Esophagus muscularis mucosa (tissue), 3 donors: ENCODE measurements around the gene RELCH.

Experiments used
- CTCF ChIP-seq, 3 experiments: fragments of 200-600 bp in 2 of 3; fragments of 450-650 bp in 1 of 3; sonication (generic) in 2 of 3; IDR thresholded peaks; one replicate each; pipeline ENCODE4 v1.5.1; 2017 to 2019; ENCODE audit warnings: antibody characterized with exemption in 3 of 3, mild to moderate bottlenecking in 2 of 3, moderate library complexity in 1 of 3
- POLR2AphosphoS5 ChIP-seq, 2 donors: sonication (generic); formaldehyde crosslinking; IDR thresholded peaks; one replicate each; pipeline ENCODE4 v1.6.1; 2017; ENCODE audit warnings: antibody characterized with exemption in 2 of 2

DNA sequence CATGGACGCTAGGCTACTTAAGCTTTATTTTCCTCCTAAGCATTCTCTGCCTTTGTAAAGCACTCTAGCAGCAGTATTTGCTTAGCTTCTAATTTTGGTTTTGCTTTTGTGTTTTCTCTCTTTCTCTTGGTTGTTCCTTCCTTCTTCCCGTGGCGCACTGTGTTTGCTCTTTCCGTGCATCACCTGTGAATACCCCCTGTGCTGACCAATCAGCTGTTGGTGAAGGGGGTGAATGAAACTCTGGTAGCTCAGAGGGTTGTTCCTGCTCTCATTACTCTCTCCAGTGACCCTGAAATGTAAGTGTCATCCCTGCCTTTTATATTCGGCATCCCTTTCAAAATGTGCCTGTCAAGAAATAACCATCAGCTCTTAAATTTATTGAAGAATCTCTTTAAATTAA is 92.5 kb downstream of the RELCH start:
- TF ChIP-seq CTCF (IDR thresholded peaks at IDR 0.05) (no peak), POLR2AphosphoS5 (IDR thresholded peaks at IDR 0.05) (no peak)
